AG10803 (cell line): Measurements from ENCODE around the gene OR51T1.
"Not testable (repeated sequence)": the region's sequence is repeated elsewhere in the genome, so short reads cannot be mapped to it uniquely, and the experiment has no call there.

Experiments used
- DNase-seq: peaks from one replicate; pipeline ENCODE4 v3.0.0; 2010; ENCODE audit warnings: low read depth
- H3K4me3 ChIP-seq: 2 replicates; pipeline ENCODE4 v1.5.1; 2011; ENCODE audit warnings: mild to moderate bottlenecking, low read length, control low read depth
- CTCF ChIP-seq: conservative IDR thresholded peaks from 2 replicates; pipeline ENCODE4 v1.5.1; 2011; ENCODE audit warnings: mild to moderate bottlenecking, low read length, control low read depth, inconsistent platforms

OR51T1 gene

GRCh38 chr11:4881860-4882500, at the start of gene OR51T1:
OR51T1 (plus strand) TSS chr11:4881900; CDS start chr11:4881900, 0 bp downstream.
- H3K4me3 ChIP-seq, result no peak within 1 kb of the TSS
- DNase-seq, result peak; percentile 3
- no peak for TF ChIP-seq CTCF

GRCh38 chr11:4839851-4840549, 41.7 kb upstream of the OR51T1 start:
- DNase-seq, result no peak
- no peak for TF ChIP-seq CTCF
- no peak overlapping the region for H3K4me3 ChIP-seq

- DNase-seq, result no peak
- H3K4me3 ChIP-seq, result no peak within 1 kb of the TSS
- no peak for TF ChIP-seq CTCF
These were observed 32.7 kb upstream of the OR51T1 start, which contains the start of gene OR51S1 for GRCh38 chr11:4848908-4849532. OR51S1 (minus strand) TSS chr11:4849208; CDS start chr11:4849208, 0 bp downstream.

GRCh38 chr11:4851033-4851432, 30.7 kb upstream of the OR51T1 start:
- TF ChIP-seq CTCF, result no peak
- DNase-seq, result no peak
- H3K4me3 ChIP-seq, result no peak overlapping the region

- not testable (repeated sequence) for H3K4me3 ChIP-seq, DNase-seq
These were observed 27.4 kb upstream of the OR51T1 start for GRCh38 chr11:4854286-4854685.

GRCh38 chr11:4862447-4863236, 19.1 kb upstream of the OR51T1 start:
- TF ChIP-seq CTCF, result no peak
- H3K4me3 ChIP-seq, result no peak overlapping the region
- DNase-seq, result no peak

GRCh38 chr11:4863876-4864275, 17.8 kb upstream of the OR51T1 start:
- no peak for TF ChIP-seq CTCF
- no peak for DNase-seq
- no peak overlapping the region for H3K4me3 ChIP-seq
